GM23248 (cell line): ENCODE measurements around the gene MTFMT. TPM values are rescaled to one million over a fixed set of nuclear protein-coding genes. Genes with fewer than 3 reads are reported as not detected.
"Not testable (repeated sequence)": the region's sequence is repeated elsewhere in the genome, so short reads cannot be mapped to it uniquely, and the experiment has no call there.

Experiments used
- DNase-seq: peaks from one replicate; pipeline ENCODE4 v3.0.0-alpha.2; 2015
- H2AFZ ChIP-seq: fragments of 200-600 bp; sonication (generic); 2 replicates; pipeline ENCODE4 v1.6.1; 2016; ENCODE audit warnings: antibody characterized with exemption
- H3F3A ChIP-seq: fragments of 200-600 bp; sonication (generic); 2 replicates; pipeline ENCODE4 v1.6.1; 2016; ENCODE audit warnings: mild to moderate bottlenecking, antibody characterized with exemption, mixed run types; ENCODE audit not compliant: insufficient read depth
- H3K27ac ChIP-seq: fragments of 200-600 bp; sonication (generic); 2 replicates; pipeline ENCODE4 v1.5.1; 2016; ENCODE audit warnings: mild to moderate bottlenecking
- H3K27me3 ChIP-seq: fragments of 200-600 bp; sonication (generic); replicated peaks from 2 replicates; pipeline ENCODE4 v1.6.1; 2016; ENCODE audit warnings: mild to moderate bottlenecking; ENCODE audit not compliant: insufficient read depth
- H3K36me3 ChIP-seq: fragments of 200-600 bp; sonication (generic); 2 replicates; pipeline ENCODE4 v1.6.1; 2016; ENCODE audit warnings: low read depth, mild to moderate bottlenecking
- H3K4me1 ChIP-seq: fragments of 200-600 bp; sonication (generic); 2 replicates; pipeline ENCODE4 v1.6.1; 2016; ENCODE audit warnings: mild to moderate bottlenecking; ENCODE audit not compliant: insufficient read depth
- H3K4me2 ChIP-seq: fragments of 200-600 bp; sonication (generic); one replicate; pipeline ENCODE4 v1.6.1; 2016; ENCODE audit warnings: mild to moderate bottlenecking; ENCODE audit not compliant: unreplicated experiment
- H3K4me3 ChIP-seq: fragments of 200-600 bp; sonication (generic); 2 replicates; pipeline ENCODE4 v1.5.1; 2016; ENCODE audit warnings: mild to moderate bottlenecking
- H3K79me2 ChIP-seq: fragments of 200-600 bp; sonication (generic); 2 replicates; pipeline ENCODE4 v1.6.1; 2016; ENCODE audit warnings: mild to moderate bottlenecking; ENCODE audit not compliant: insufficient read depth
- H3K9ac ChIP-seq: fragments of 200-600 bp; sonication (generic); 2 replicates; pipeline ENCODE4 v1.6.1; 2016; ENCODE audit warnings: mild to moderate bottlenecking
- H3K9me2 ChIP-seq: fragments of 200-600 bp; sonication (generic); 2 replicates; pipeline ENCODE4 v1.6.1; 2016; ENCODE audit warnings: mixed run types, mild to moderate bottlenecking, moderate library complexity; ENCODE audit not compliant: insufficient read depth
- H3K9me3 ChIP-seq: fragments of 200-600 bp; sonication (generic); one replicate; pipeline ENCODE4 v1.6.1; 2017; ENCODE audit warnings: low read depth
- H4K20me1 ChIP-seq: fragments of 200-600 bp; sonication (generic); 2 replicates; pipeline ENCODE4 v1.6.0; 2016; ENCODE audit not compliant: insufficient read depth
- EZH2 ChIP-seq: fragments of 200-600 bp; sonication (generic); IDR thresholded peaks from 2 replicates; pipeline ENCODE4 v1.6.1; 2018; ENCODE audit warnings: antibody characterized with exemption, mild to moderate bottlenecking; ENCODE audit not compliant: insufficient read depth, poor library complexity, severe bottlenecking
- EZH2phosphoT487 ChIP-seq: fragments of 200-600 bp; sonication (generic); IDR thresholded peaks from 2 replicates; pipeline ENCODE4 v1.6.1; 2018; ENCODE audit warnings: antibody characterized with exemption, moderate library complexity, mild to moderate bottlenecking, low read depth; ENCODE audit not compliant: insufficient read depth
- WGBS, 2 experiments: methylation state at CpG; one replicate each; pipeline ENCODE4 v1.1.6; 2015 to 2017; ENCODE audit warnings: low lambda C conversion rate in 2 of 2, low coverage in 1 of 2; ENCODE audit errors: missing lambda C conversion rate in 2 of 2; 5-methylcytosine and 5-hydroxymethylcytosine counted together
- in situ Hi-C: fragments of 300-500 bp; cut with MboI; formaldehyde crosslinking; loops from 2 replicates; pipeline ENCODE4 v1.15.0; 2020
- polyA plus RNA-seq: library from polyadenylated mRNA; unstranded; fragments of >200 nt; fragmentation: Nextera tagmentation; extraction: Ambion mirVana; gene quantifications from 2 replicates; pipeline ENCODE4 v1.2.1, GENCODE V29; 2016
- total RNA-seq: library from RNA; depleted of rRNA; stranded (reverse); fragments of >200 nt; shearing (Covaris generic); gene quantifications from 2 replicates; pipeline ENCODE4 v1.2.3, GENCODE V29; 2014

Gene MTFMT
- total and polyA plus RNA-seq, 2 experiments from 2014 or later = 23.8 to 25.3 TPM

GRCh38 chr15:65020419-65020818 is 9.0 kb downstream of the MTFMT start:
- no peaks in the 10 kb centered on the region for H3K4me1 ChIP-seq
- 100% methylated on average over 1 of the region's 1 CpG for WGBS, 2 experiments
- no peak overlapping the region for H3K4me2 ChIP-seq
- no peak overlapping the region for H3K27ac ChIP-seq
- no peaks in the 10 kb centered on the region for H4K20me1 ChIP-seq
- peak; percentile 10 for DNase-seq
- no peaks in the 10 kb centered on the region for H3K9me3 ChIP-seq
- H3K4me3 ChIP-seq = no peak overlapping the region
- no peaks in the 10 kb centered on the region for H3K79me2 ChIP-seq
- peaks cover 49% of the 10 kb centered on the region for H3K36me3 ChIP-seq
- no peaks in the 10 kb centered on the region for H3F3A ChIP-seq
- H3K27me3 ChIP-seq = no peaks in the 10 kb centered on the region
- no peak overlapping the region for H2AFZ ChIP-seq
- TF ChIP-seq EZH2 = no peak
- TF ChIP-seq EZH2phosphoT487 = no peak
- no peak overlapping the region for H3K9ac ChIP-seq
- no peaks in the 10 kb centered on the region for H3K9me2 ChIP-seq
- in situ Hi-C loops = no loop called here

GRCh38 chr15:65011198-65011597 is 18.2 kb downstream of the MTFMT start:
- H3K27ac ChIP-seq, H3K79me2 ChIP-seq, H4K20me1 ChIP-seq, H3K9me2 ChIP-seq, H3K27me3 ChIP-seq, H2AFZ ChIP-seq, H3K9ac ChIP-seq, H3K4me2 ChIP-seq, in situ Hi-C loops, H3F3A ChIP-seq, H3K9me3 ChIP-seq, DNase-seq, H3K4me3 ChIP-seq, H3K4me1 ChIP-seq: not testable (repeated sequence)
- peaks cover 31% of the 10 kb centered on the region for H3K36me3 ChIP-seq
- WGBS, 2 experiments = 81 to 82% methylated on average over 4 of the region's 4 CpGs

DNA sequence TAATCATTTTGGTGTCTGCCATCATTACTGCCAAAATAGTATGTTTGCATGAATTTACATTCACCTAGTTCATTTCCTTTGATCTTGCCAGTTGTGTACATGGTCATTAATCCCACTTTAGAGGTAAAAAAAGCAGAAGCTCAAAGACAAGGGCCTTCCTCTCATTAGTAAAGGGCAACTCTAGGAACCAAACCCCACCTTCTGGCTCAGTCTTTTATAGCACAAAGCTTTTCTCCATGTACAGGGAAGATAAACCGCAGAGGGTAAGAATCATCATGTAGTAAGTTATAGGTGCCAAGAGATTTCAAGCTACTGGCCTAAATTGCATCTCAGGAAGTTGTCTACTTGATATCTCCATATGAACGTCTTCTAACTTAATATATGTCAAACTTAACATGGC is 20.5 kb downstream of the MTFMT start:
- H3K4me1 ChIP-seq = no peaks in the 10 kb centered on the region
- H4K20me1 ChIP-seq = no peaks in the 10 kb centered on the region
- H2AFZ ChIP-seq = no peak overlapping the region
- no peak overlapping the region for H3K27ac ChIP-seq
- no peak for DNase-seq
- H3K36me3 ChIP-seq = peaks cover 18% of the 10 kb centered on the region
- no peak for TF ChIP-seq EZH2phosphoT487
- in situ Hi-C loops = no loop called here
- H3K27me3 ChIP-seq = no peaks in the 10 kb centered on the region
- H3K9ac ChIP-seq = no peak overlapping the region
- WGBS, 2 experiments = 96% methylated on average over 2 of the region's 2 CpGs
- no peaks in the 10 kb centered on the region for H3K79me2 ChIP-seq
- no peak overlapping the region for H3K4me2 ChIP-seq
- no peaks in the 10 kb centered on the region for H3K9me3 ChIP-seq
- H3K4me3 ChIP-seq = no peak overlapping the region
- no peaks in the 10 kb centered on the region for H3K9me2 ChIP-seq
- no peaks in the 10 kb centered on the region; the same call in 1 of the 2 replicates for H3F3A ChIP-seq

DNA sequence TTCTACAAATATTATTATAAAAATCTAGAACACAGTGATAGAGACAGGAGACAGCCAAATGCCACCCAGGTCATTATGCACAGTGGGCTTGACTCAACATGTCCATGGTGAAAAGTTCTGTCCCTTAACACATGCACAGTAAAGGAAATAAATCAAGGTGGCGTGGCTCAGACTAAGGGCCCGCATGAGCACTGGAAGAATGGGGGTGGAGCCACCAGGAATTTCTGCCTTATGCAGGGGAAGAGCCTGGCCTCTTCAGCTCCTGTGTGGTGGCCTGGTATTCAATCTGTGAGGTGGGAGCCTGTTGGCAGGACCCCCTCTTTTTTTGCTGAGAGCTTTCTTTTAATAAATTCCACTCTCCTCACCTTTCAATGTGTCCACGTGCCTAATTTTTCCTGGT is 22.6 kb downstream of the MTFMT start:
- in situ Hi-C loops = no loop called here
- Histone ChIP-seq H3K79me2 (no peaks in the 10 kb centered on the region), H3K4me3 (no peak overlapping the region), H3K9ac (no peak overlapping the region), H2AFZ (no peak overlapping the region), H3K9me3 (no peaks in the 10 kb centered on the region), H4K20me1 (no peaks in the 10 kb centered on the region), H3K27me3 (no peaks in the 10 kb centered on the region), H3K36me3 (peaks cover 10% of the 10 kb centered on the region; the same call in 1 of the 2 replicates), H3K9me2 (no peaks in the 10 kb centered on the region), H3F3A (no peaks in the 10 kb centered on the region; the same call in 1 of the 2 replicates), H3K27ac (no peak overlapping the region), H3K4me2 (no peak overlapping the region), H3K4me1 (no peaks in the 10 kb centered on the region)
- WGBS, 2 experiments = 91 to 98% methylated on average over 3 of the region's 3 CpGs
- DNase-seq = no peak
- TF ChIP-seq EZH2 (no peak), EZH2phosphoT487 (no peak)

- H3K4me3 ChIP-seq = no peak overlapping the region
- no peak overlapping the region for H3K9ac ChIP-seq
- no peaks in the 10 kb centered on the region for H3K9me2 ChIP-seq
- H3K4me2 ChIP-seq = no peak overlapping the region
- no peaks in the 10 kb centered on the region for H3K4me1 ChIP-seq
- peaks cover 10% of the 10 kb centered on the region; the same call in 1 of the 2 replicates for H3K36me3 ChIP-seq
- no peak overlapping the region for H3K27ac ChIP-seq
- in situ Hi-C loops = no loop called here
- H3K79me2 ChIP-seq = no peaks in the 10 kb centered on the region
- H4K20me1 ChIP-seq = no peaks in the 10 kb centered on the region
- H3K27me3 ChIP-seq = no peaks in the 10 kb centered on the region
- H3K9me3 ChIP-seq = no peaks in the 10 kb centered on the region
- no peak for TF ChIP-seq EZH2
- no peak overlapping the region for H2AFZ ChIP-seq
- H3F3A ChIP-seq = no peaks in the 10 kb centered on the region; the same call in 1 of the 2 replicates
- 79 to 85% methylated on average over 3 of the region's 3 CpGs for WGBS, 2 experiments
- DNase-seq = no peak
Observed at GRCh38 chr15:65004993-65005392, 24.4 kb downstream of the MTFMT start.
